ENCODE data around the gene RASGRF1.

DNA sequence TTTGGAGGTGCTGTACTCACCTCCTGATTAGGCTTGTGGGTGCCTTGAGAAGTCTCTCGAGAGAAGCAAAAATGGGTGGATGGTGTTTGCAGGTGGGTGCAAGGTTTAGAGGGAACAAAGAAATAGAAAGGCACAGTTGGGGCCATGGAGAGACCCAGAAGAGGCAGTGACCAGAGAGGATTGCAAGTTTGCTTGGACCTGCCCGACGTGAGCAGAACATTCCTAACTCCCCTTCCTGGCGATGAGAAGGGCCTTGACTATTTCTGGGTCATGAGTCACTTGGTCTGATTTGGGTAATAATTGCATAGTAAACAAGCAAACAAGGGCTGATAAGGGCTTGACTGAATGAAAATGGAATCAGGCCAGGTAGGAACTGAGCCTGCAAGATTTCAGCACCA, 138.7 kb downstream of the RASGRF1 start:
- no peak for TF ChIP-seq POLR2A (IDR thresholded peaks at IDR 0.05)
- no peak for TF ChIP-seq CTCF (IDR thresholded peaks at IDR 0.05)
- no peak for TF ChIP-seq EP300 (IDR thresholded peaks at IDR 0.05)
